H9 (cell line): ENCODE measurements around the gene MVB12A. TPM values are rescaled to one million over a fixed set of nuclear protein-coding genes. Genes with fewer than 3 reads are reported as not detected.

ENCODE experiments used
- DNase-seq: peaks from one replicate; pipeline ENCODE4 v3.0.0-alpha.2; 2017
- H2AFZ ChIP-seq: one replicate; pipeline ENCODE4 v1.6.1; 2013; ENCODE audit warnings: mild to moderate bottlenecking, low read length, control low read depth, moderate library complexity
- H2AK5ac ChIP-seq: 2 replicates; pipeline ENCODE4 v1.6.1; 2013; ENCODE audit warnings: low read length, control low read depth, mixed read lengths; ENCODE audit not compliant: insufficient read length
- H2BK120ac ChIP-seq: one replicate; pipeline ENCODE4 v1.6.1; 2013; ENCODE audit warnings: low read depth, mild to moderate bottlenecking, low read length, control low read depth, inconsistent platforms; ENCODE audit not compliant: poor library complexity, severe bottlenecking
- H2BK12ac ChIP-seq: 2 replicates; pipeline ENCODE4 v1.6.1; 2013; ENCODE audit warnings: low read length, control low read depth, mixed read lengths, low read depth; ENCODE audit not compliant: insufficient read length
- H2BK15ac ChIP-seq: 2 replicates; pipeline ENCODE4 v1.6.1; 2013; ENCODE audit warnings: low read depth, low read length, control low read depth
- H2BK20ac ChIP-seq: one replicate; pipeline ENCODE4 v1.6.1; 2013; ENCODE audit warnings: low read depth, mild to moderate bottlenecking, low read length, control low read depth, inconsistent platforms; ENCODE audit not compliant: poor library complexity, severe bottlenecking
- H2BK5ac ChIP-seq: 2 replicates; pipeline ENCODE4 v1.6.1; 2013; ENCODE audit warnings: low read length, control low read depth, mixed read lengths; ENCODE audit not compliant: insufficient read length
- H3K14ac ChIP-seq: 2 replicates; pipeline ENCODE4 v1.6.1; 2013; ENCODE audit warnings: low read length, control low read depth; ENCODE audit not compliant: insufficient read depth
- H3K18ac ChIP-seq: 2 replicates; pipeline ENCODE4 v1.6.1; 2013; ENCODE audit warnings: low read depth, mild to moderate bottlenecking, mixed read lengths, low read length, control low read depth; ENCODE audit not compliant: insufficient read length
- H3K23ac ChIP-seq: 2 replicates; pipeline ENCODE4 v1.6.1; 2013; ENCODE audit warnings: low read length, control low read depth, mixed read lengths, low read depth; ENCODE audit not compliant: insufficient read length
- H3K23me2 ChIP-seq: 2 replicates; pipeline ENCODE4 v1.6.1; 2013; ENCODE audit warnings: low read depth, mild to moderate bottlenecking, mixed read lengths, low read length, control low read depth; ENCODE audit not compliant: insufficient read length, poor library complexity, severe bottlenecking
- H3K27ac ChIP-seq: 2 replicates; pipeline ENCODE4 v1.5.1; 2013; ENCODE audit warnings: low read length, control low read depth, mixed read lengths, low read depth; ENCODE audit not compliant: insufficient read length
- H3K27me3 ChIP-seq: 2 replicates; pipeline ENCODE4 v1.6.1; 2013; ENCODE audit warnings: low read length, control low read depth, inconsistent platforms; ENCODE audit not compliant: insufficient read depth
- H3K4ac ChIP-seq: 2 replicates; pipeline ENCODE4 v1.6.1; 2013; ENCODE audit warnings: low read depth, mild to moderate bottlenecking, control low read depth, inconsistent platforms, low read length, moderate library complexity
- H3K4me1 ChIP-seq: 2 replicates; pipeline ENCODE4 v1.6.1; 2013; ENCODE audit warnings: low read length, control low read depth, inconsistent platforms; ENCODE audit not compliant: insufficient read depth
- H3K4me2 ChIP-seq: 2 replicates; pipeline ENCODE4 v1.6.1; 2013; ENCODE audit warnings: low read length, control low read depth, mixed read lengths; ENCODE audit not compliant: insufficient read length, insufficient read depth
- H3K56ac ChIP-seq: 2 replicates; pipeline ENCODE4 v1.6.1; 2013; ENCODE audit warnings: low read depth, mild to moderate bottlenecking, mixed read lengths, low read length, control low read depth; ENCODE audit not compliant: insufficient read length
- H3K79me1 ChIP-seq: 2 replicates; pipeline ENCODE4 v1.6.1; 2013; ENCODE audit warnings: low read depth, mild to moderate bottlenecking, moderate library complexity, low read length, control low read depth, inconsistent platforms; ENCODE audit not compliant: insufficient read depth, poor library complexity, severe bottlenecking
- H3K79me2 ChIP-seq: 2 replicates; pipeline ENCODE4 v1.6.1; 2013; ENCODE audit warnings: low read length, control low read depth, inconsistent platforms; ENCODE audit not compliant: insufficient read depth
- H3K9ac ChIP-seq: 2 replicates; pipeline ENCODE4 v1.6.1; 2013; ENCODE audit warnings: low read length, control low read depth, mixed read lengths; ENCODE audit not compliant: insufficient read length; ENCODE audit errors: extremely low read depth
- H3K9me3 ChIP-seq: one replicate; pipeline ENCODE4 v1.6.1; 2013; ENCODE audit warnings: low read depth, low read length, inconsistent platforms; ENCODE audit not compliant: control insufficient read depth
- H3T11ph ChIP-seq: one replicate; pipeline ENCODE4 v1.6.1; 2013; ENCODE audit warnings: mild to moderate bottlenecking, low read length, control low read depth, inconsistent platforms
- H4K20me1 ChIP-seq: one replicate; pipeline ENCODE4 v1.6.1; 2013; ENCODE audit not compliant: control insufficient read depth, insufficient read length, insufficient read depth
- H4K5ac ChIP-seq: 2 replicates; pipeline ENCODE4 v1.6.1; 2013; ENCODE audit warnings: low read depth, mild to moderate bottlenecking, mixed read lengths, low read length, control low read depth; ENCODE audit not compliant: insufficient read length
- H4K8ac ChIP-seq: replicated peaks from 2 replicates; pipeline ENCODE4 v1.6.1; 2013; ENCODE audit warnings: low read length, control low read depth, mixed read lengths, low read depth; ENCODE audit not compliant: insufficient read length
- H4K91ac ChIP-seq: 2 replicates; pipeline ENCODE4 v1.6.1; 2013; ENCODE audit warnings: low read depth, mild to moderate bottlenecking, moderate library complexity, mixed read lengths, low read length, control low read depth; ENCODE audit not compliant: insufficient read length
- H3K27ac Mint-ChIP-seq, 3 experiments: 2 replicates in 2 of 3; 3 replicates in 1 of 3; pipeline ENCODE4 v1.8.0; 2020 to 2021; ENCODE audit warnings: mixed read lengths in 3 of 3, mild to moderate bottlenecking in 1 of 3, moderate library complexity in 1 of 3
- H3K27me3 Mint-ChIP-seq: 2 replicates; pipeline ENCODE4 v1.8.0; 2021; ENCODE audit warnings: low read depth, mild to moderate bottlenecking, moderate library complexity, mixed read lengths
- H3K36me3 Mint-ChIP-seq, 3 experiments: 2 replicates in 2 of 3; 3 replicates in 1 of 3; pipeline ENCODE4 v1.8.0; 2020 to 2021; ENCODE audit warnings: low read depth in 3 of 3, mixed read lengths in 3 of 3; ENCODE audit not compliant: insufficient read depth in 1 of 3
- H3K4me1 Mint-ChIP-seq, 2 experiments: 2 replicates each; pipeline ENCODE4 v1.8.0; 2020; ENCODE audit warnings: mixed read lengths in 2 of 2
- H3K4me3 Mint-ChIP-seq, 2 experiments: 2 replicates in 1 of 2; 3 replicates in 1 of 2; pipeline ENCODE4 v1.8.0; 2020 to 2021; ENCODE audit warnings: mild to moderate bottlenecking in 2 of 2, mixed read lengths in 2 of 2, moderate library complexity in 1 of 2
- H3K9me3 Mint-ChIP-seq, 2 experiments: 2 replicates in 1 of 2; 3 replicates in 1 of 2; pipeline ENCODE4 v1.8.0; 2020; ENCODE audit warnings: mild to moderate bottlenecking in 2 of 2, mixed read lengths in 2 of 2, moderate library complexity in 1 of 2
- WGBS: extraction: QIAGEN DNeasy Blood & Tissue Kit; methylation state at CpG from one replicate; pipeline ENCODE4 v1.1.7; 2013; ENCODE audit warnings: missing lambda C conversion rate, low lambda C conversion rate, mixed read lengths; ENCODE audit not compliant: insufficient read length; ENCODE audit errors: extremely low coverage; 5-methylcytosine and 5-hydroxymethylcytosine counted together
- total RNA-seq: library from RNA; stranded (reverse); gene quantifications from 2 replicates; pipeline ENCODE4 v1.2.1, GENCODE V29; 2021
- TF ChIP-seq, protein P1 (sequence below): fragments of 200-600 bp; sonication (generic); conservative IDR thresholded peaks from 3 replicates; pipeline ENCODE4 v1.8.0; 2021; ENCODE audit warnings: antibody characterized with exemption, mild to moderate bottlenecking

MVB12A gene
- total RNA-seq, 1 experiment from 2014 or later: 50.4 TPM

DNA sequence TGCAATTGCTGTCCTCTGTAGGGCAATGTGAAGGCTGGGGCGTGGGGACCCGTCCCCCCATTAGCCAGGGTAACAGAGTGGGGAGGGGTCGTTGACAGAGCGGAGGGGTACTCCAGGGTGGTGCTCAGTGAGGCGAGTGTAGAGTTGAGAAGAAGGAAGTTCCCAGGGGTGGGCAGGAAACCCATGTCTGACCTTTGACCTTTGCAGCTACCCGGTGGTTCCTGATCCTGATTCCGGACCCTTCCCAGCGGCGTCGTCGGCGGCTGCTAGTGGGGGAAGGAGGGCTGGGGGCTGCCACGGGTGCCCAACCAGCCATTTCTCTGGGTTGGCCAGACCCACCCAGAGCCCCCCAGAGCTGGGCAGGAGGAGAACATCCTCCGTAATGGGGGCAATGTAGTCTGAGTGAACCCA is 40.6 kb upstream of the MVB12A start:
- H3K27ac Mint-ChIP-seq: no peak overlapping the region
- Histone ChIP-seq H2BK15ac (no peak overlapping the region), H3T11ph (no peak overlapping the region), H2AFZ (no peak overlapping the region), H2BK12ac (no peak overlapping the region), H2AK5ac (no peak overlapping the region), H2BK5ac (no peak overlapping the region), H2BK20ac (no peak overlapping the region), H3K79me1 (no peaks in the 10 kb centered on the region), H4K5ac (no peak overlapping the region), H3K14ac (no peak overlapping the region), H3K23me2 (no peaks in the 10 kb centered on the region), H3K18ac (no peak overlapping the region), H3K4me1 (no peaks in the 10 kb centered on the region; the same call in 1 of the 2 replicates), H4K91ac (no peak overlapping the region), H2BK120ac (no peak overlapping the region), H3K4ac (no peak overlapping the region), H3K9ac (no peak overlapping the region), H4K20me1 (no peaks in the 10 kb centered on the region), H3K27ac (no peak overlapping the region), H3K27me3 (no peaks in the 10 kb centered on the region), H3K9me3 (no peaks in the 10 kb centered on the region), H3K79me2 (no peaks in the 10 kb centered on the region), H3K56ac (no peak overlapping the region), H3K23ac (no peak overlapping the region), H3K4me2 (no peak overlapping the region), H4K8ac (no peak overlapping the region)
- TF ChIP-seq, protein P1, sequence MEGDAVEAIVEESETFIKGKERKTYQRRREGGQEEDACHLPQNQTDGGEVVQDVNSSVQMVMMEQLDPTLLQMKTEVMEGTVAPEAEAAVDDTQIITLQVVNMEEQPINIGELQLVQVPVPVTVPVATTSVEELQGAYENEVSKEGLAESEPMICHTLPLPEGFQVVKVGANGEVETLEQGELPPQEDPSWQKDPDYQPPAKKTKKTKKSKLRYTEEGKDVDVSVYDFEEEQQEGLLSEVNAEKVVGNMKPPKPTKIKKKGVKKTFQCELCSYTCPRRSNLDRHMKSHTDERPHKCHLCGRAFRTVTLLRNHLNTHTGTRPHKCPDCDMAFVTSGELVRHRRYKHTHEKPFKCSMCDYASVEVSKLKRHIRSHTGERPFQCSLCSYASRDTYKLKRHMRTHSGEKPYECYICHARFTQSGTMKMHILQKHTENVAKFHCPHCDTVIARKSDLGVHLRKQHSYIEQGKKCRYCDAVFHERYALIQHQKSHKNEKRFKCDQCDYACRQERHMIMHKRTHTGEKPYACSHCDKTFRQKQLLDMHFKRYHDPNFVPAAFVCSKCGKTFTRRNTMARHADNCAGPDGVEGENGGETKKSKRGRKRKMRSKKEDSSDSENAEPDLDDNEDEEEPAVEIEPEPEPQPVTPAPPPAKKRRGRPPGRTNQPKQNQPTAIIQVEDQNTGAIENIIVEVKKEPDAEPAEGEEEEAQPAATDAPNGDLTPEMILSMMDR: no peak
- peaks cover 9 to 12% of the 10 kb centered on the region in 2 experiments for H3K4me1 Mint-ChIP-seq
- DNase-seq: peak; percentile 44
- WGBS: no CpG with 5 or more reads among the region's 14 CpGs
- H3K9me3 Mint-ChIP-seq: peaks cover 9 to 10% of the 10 kb centered on the region in 2 experiments; a peak in 4 of 5 replicates
- no peak overlapping the region for H3K4me3 Mint-ChIP-seq
- H3K36me3 Mint-ChIP-seq: peaks cover 2 to 9% (median 3%) of the 10 kb centered on the region in 3 experiments; a peak in 4 of 7 replicates
- no peaks in the 10 kb centered on the region for H3K27me3 Mint-ChIP-seq
